Occipital lobe (tissue), 2 donors: ENCODE data around the gene KMT2C. TPM values are rescaled to one million over a fixed set of nuclear protein-coding genes. Genes with fewer than 3 reads are reported as not detected.

ENCODE experiments used
- DNase-seq: peaks from one replicate; lab custom pipeline; 2025; lab: John Stamatoyannopoulos, UW
- total RNA-seq: library from RNA; depleted of rRNA; stranded (reverse); fragments of >200 nt; gene quantifications from one replicate; pipeline ENCODE4 v1.2.3, GENCODE V29; 2014

KMT2C gene
- total RNA-seq, 1 donor from 2014 or later, result 77.7 TPM

- DNase-seq, result no peak
Measured at GRCh38 chr7:152145853-152146466, 289.8 kb downstream of the KMT2C start.

GRCh38 chr7:152144557-152145245 lies 291.1 kb downstream of the KMT2C start:
- DNase-seq, result no peak

GRCh38 chr7:152142976-152143595 lies 292.7 kb downstream of the KMT2C start:
- DNase-seq, result no peak

- no peak for DNase-seq
Measured at GRCh38 chr7:152140560-152140959, 295.2 kb downstream of the KMT2C start.

- no peak for DNase-seq
Measured at GRCh38 chr7:152140067-152140466, 295.7 kb downstream of the KMT2C start.

- no peak for DNase-seq
Measured at GRCh38 chr7:152137476-152138025, 298.3 kb downstream of the KMT2C start.

- no peak for DNase-seq
Measured at GRCh38 chr7:152136686-152137085, 299.1 kb downstream of the KMT2C start.

GRCh38 chr7:152133804-152134203 lies 302.0 kb downstream of the KMT2C start:
- no peak for DNase-seq

GRCh38 chr7:152132812-152133211 lies 303.0 kb downstream of the KMT2C start:
- DNase-seq, result no peak

- no peak for DNase-seq
Measured at GRCh38 chr7:152131981-152132494, 303.8 kb downstream of the KMT2C start.

GRCh38 chr7:152130658-152131590 lies 304.9 kb downstream of the KMT2C start:
- no peak for DNase-seq

- no peak for DNase-seq
Measured at GRCh38 chr7:152129682-152130081, 306.1 kb downstream of the KMT2C start.

- no peak for DNase-seq
Measured at GRCh38 chr7:152128741-152129461, 306.9 kb downstream of the KMT2C start.

GRCh38 chr7:152128252-152128651 lies 307.6 kb downstream of the KMT2C start:
- DNase-seq, result no peak

GRCh38 chr7:152127229-152127628 lies 308.6 kb downstream of the KMT2C start:
- DNase-seq, result no peak

- no peak for DNase-seq
Measured at GRCh38 chr7:152126741-152127140, 309.1 kb downstream of the KMT2C start.

- DNase-seq, result no peak
Measured at GRCh38 chr7:152122540-152122939, 313.3 kb downstream of the KMT2C start.

- DNase-seq, result no peak
Measured at GRCh38 chr7:152121432-152121831, 314.4 kb downstream of the KMT2C start.

GRCh38 chr7:152120776-152121175 lies 315.0 kb downstream of the KMT2C start:
- no peak for DNase-seq

GRCh38 chr7:152120210-152120609 lies 315.6 kb downstream of the KMT2C start:
- DNase-seq, result no peak

GRCh38 chr7:152117356-152117755 lies 318.4 kb downstream of the KMT2C start:
- no peak for DNase-seq
